ENCODE results near the gene CASK.

CASK gene

GRCh38 chrX:41530085-41530484 is 393.3 kb downstream of the CASK start:
- TF ChIP-seq, protein P1, sequence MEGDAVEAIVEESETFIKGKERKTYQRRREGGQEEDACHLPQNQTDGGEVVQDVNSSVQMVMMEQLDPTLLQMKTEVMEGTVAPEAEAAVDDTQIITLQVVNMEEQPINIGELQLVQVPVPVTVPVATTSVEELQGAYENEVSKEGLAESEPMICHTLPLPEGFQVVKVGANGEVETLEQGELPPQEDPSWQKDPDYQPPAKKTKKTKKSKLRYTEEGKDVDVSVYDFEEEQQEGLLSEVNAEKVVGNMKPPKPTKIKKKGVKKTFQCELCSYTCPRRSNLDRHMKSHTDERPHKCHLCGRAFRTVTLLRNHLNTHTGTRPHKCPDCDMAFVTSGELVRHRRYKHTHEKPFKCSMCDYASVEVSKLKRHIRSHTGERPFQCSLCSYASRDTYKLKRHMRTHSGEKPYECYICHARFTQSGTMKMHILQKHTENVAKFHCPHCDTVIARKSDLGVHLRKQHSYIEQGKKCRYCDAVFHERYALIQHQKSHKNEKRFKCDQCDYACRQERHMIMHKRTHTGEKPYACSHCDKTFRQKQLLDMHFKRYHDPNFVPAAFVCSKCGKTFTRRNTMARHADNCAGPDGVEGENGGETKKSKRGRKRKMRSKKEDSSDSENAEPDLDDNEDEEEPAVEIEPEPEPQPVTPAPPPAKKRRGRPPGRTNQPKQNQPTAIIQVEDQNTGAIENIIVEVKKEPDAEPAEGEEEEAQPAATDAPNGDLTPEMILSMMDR (conservative IDR thresholded peaks at IDR 0.05; ENCODE audit: low read length) = no peak
- no peak for DNase-seq (ENCODE audit: low read depth)
- H3K4me3 ChIP-seq (ENCODE audit: low read length) = no peak overlapping the region

- no peak overlapping the region for H3K4me3 ChIP-seq (ENCODE audit: low read length)
- DNase-seq (ENCODE audit: low read depth) = no peak
- TF ChIP-seq, protein P1 (conservative IDR thresholded peaks at IDR 0.05; ENCODE audit: low read length) = no peak
These were observed 394.1 kb downstream of the CASK start for GRCh38 chrX:41529221-41529620.

GRCh38 chrX:41528784-41529183 is 394.6 kb downstream of the CASK start:
- no peak overlapping the region for H3K4me3 ChIP-seq (ENCODE audit: low read length)
- no peak for DNase-seq (ENCODE audit: low read depth)
- TF ChIP-seq, protein P1 (conservative IDR thresholded peaks at IDR 0.05; ENCODE audit: low read length) = no peak

DNA sequence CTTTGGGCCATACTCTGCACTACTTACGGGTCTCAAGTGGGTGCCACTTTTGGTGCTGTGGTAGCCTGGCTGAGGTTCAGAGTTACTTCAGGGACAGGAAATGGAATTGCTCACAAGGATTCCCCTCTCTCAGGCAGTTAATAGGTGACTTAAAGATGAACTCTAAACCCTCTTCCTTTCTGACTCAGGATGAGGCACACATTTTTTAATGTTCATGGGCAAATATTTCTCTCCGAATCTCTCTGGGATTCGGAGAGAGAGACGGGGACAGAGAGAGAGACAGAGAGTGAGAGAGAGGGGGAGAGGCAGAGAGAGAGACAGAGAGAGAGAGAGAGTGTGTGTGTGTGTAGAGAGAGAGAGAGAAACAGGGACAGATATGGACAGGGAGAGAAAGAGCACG is 396.4 kb downstream of the CASK start:
- H3K4me3 ChIP-seq (ENCODE audit: low read length) = no peak overlapping the region
- DNase-seq (ENCODE audit: low read depth) = peak; percentile 24

GRCh38 chrX:41526271-41526670 is 397.1 kb downstream of the CASK start:
- TF ChIP-seq, protein P1 (conservative IDR thresholded peaks at IDR 0.05; ENCODE audit: low read length) = no peak
- no peak overlapping the region for H3K4me3 ChIP-seq (ENCODE audit: low read length)
- DNase-seq (ENCODE audit: low read depth) = no peak

More for the DNA sequence above, 396.4 kb downstream of the CASK start:
- TF ChIP-seq, protein P1 (conservative IDR thresholded peaks at IDR 0.05; ENCODE audit: low read length) = no peak

GRCh38 chrX:41522671-41523070 is 400.7 kb downstream of the CASK start:
- TF ChIP-seq, protein P1 (conservative IDR thresholded peaks at IDR 0.05; ENCODE audit: low read length) = no peak
- DNase-seq (ENCODE audit: low read depth) = no peak
- H3K4me3 ChIP-seq (ENCODE audit: low read length) = no peak overlapping the region

- TF ChIP-seq, protein P1 (conservative IDR thresholded peaks at IDR 0.05; ENCODE audit: low read length) = no peak
- DNase-seq (ENCODE audit: low read depth) = no peak
These were observed 401.3 kb downstream of the CASK start for GRCh38 chrX:41522081-41522480.

More at GRCh38 chrX:41522081-41522480, 401.3 kb downstream of the CASK start:
- no peak overlapping the region for H3K4me3 ChIP-seq (ENCODE audit: low read length)
